Measurements from ENCODE around the gene CBLN2. TPM values are rescaled to one million over a fixed set of nuclear protein-coding genes. Genes with fewer than 3 reads are reported as not detected.

CBLN2 gene
- total and polyA plus RNA-seq, 2 experiments from 2014 or later = 0.15 to 1.9 TPM

GRCh38 chr18:72566290-72566689, 22.1 kb upstream of the CBLN2 start:
- no peak for DNase-seq (ENCODE audit: low read depth in 1 of 2, low spot score in 1 of 2)
- H3K9me3 ChIP-seq (ENCODE audit: low read depth) = no peaks in the 10 kb centered on the region
- no peak for TF ChIP-seq CTCF (IDR thresholded peaks at IDR 0.05; ENCODE audit: low read depth, low read length)

GRCh38 chr18:72555968-72556367, 11.8 kb upstream of the CBLN2 start:
- no peak for DNase-seq (ENCODE audit: low read depth in 1 of 2, low spot score in 1 of 2)
- no peak overlapping the region for H3K4me3 ChIP-seq
- H3K36me3 ChIP-seq = no peaks in the 10 kb centered on the region
- no peak for TF ChIP-seq CTCF (IDR thresholded peaks at IDR 0.05; ENCODE audit: low read depth, low read length)
- no peaks in the 10 kb centered on the region for H3K4me1 ChIP-seq (ENCODE audit: low read depth)
- no peaks in the 10 kb centered on the region for H3K9me3 ChIP-seq (ENCODE audit: low read depth)
- H3K27me3 ChIP-seq = no peaks in the 10 kb centered on the region
- H3K27ac ChIP-seq = no peak overlapping the region

More at GRCh38 chr18:72566290-72566689, 22.1 kb upstream of the CBLN2 start:
- Histone ChIP-seq H3K4me3 (no peak overlapping the region), H3K27ac (no peak overlapping the region), H3K36me3 (no peaks in the 10 kb centered on the region), H3K27me3 (no peaks in the 10 kb centered on the region), H3K4me1 (ENCODE audit: low read depth) (no peaks in the 10 kb centered on the region)

GRCh38 chr18:72555101-72555500, 11.0 kb upstream of the CBLN2 start:
- Histone ChIP-seq H3K4me3 (no peak overlapping the region), H3K4me1 (ENCODE audit: low read depth) (no peaks in the 10 kb centered on the region), H3K27me3 (no peaks in the 10 kb centered on the region), H3K36me3 (no peaks in the 10 kb centered on the region), H3K27ac (no peak overlapping the region), H3K9me3 (ENCODE audit: low read depth) (no peaks in the 10 kb centered on the region)
- TF ChIP-seq CTCF (IDR thresholded peaks at IDR 0.05; ENCODE audit: low read depth, low read length) = no peak
- DNase-seq (ENCODE audit: low read depth in 1 of 2, low spot score in 1 of 2) = no peak

- TF ChIP-seq CTCF (IDR thresholded peaks at IDR 0.05; ENCODE audit: low read depth, low read length) = no peak
- DNase-seq (ENCODE audit: low read depth in 1 of 2, low spot score in 1 of 2) = peak in 1 of 2 donors; percentile 42
Measured at GRCh38 chr18:72543357-72544055, 636 bp downstream of the CBLN2 start.

GRCh38 chr18:72542984-72543356, 1.2 kb downstream of the CBLN2 start:
- H3K9me3 ChIP-seq (ENCODE audit: low read depth) = no peaks in the 10 kb centered on the region
- peaks cover 49% of the 10 kb centered on the region for H3K27me3 ChIP-seq
- H3K36me3 ChIP-seq = no peaks in the 10 kb centered on the region
- H3K27ac ChIP-seq = no peak overlapping the region
- no peaks in the 10 kb centered on the region for H3K4me1 ChIP-seq (ENCODE audit: low read depth)
- DNase-seq (ENCODE audit: low read depth in 1 of 2, low spot score in 1 of 2) = peak in 1 of 2 donors; percentile 51
- TF ChIP-seq CTCF (IDR thresholded peaks at IDR 0.05; ENCODE audit: low read depth, low read length) = no peak
- peak overlapping the region; percentile 42 for H3K4me3 ChIP-seq

More at GRCh38 chr18:72543357-72544055, 636 bp downstream of the CBLN2 start:
- Histone ChIP-seq H3K27ac (no peak overlapping the region), H3K4me1 (ENCODE audit: low read depth) (no peaks in the 10 kb centered on the region), H3K9me3 (ENCODE audit: low read depth) (no peaks in the 10 kb centered on the region), H3K4me3 (peak overlapping the region; percentile 42), H3K36me3 (no peaks in the 10 kb centered on the region), H3K27me3 (peaks cover 49% of the 10 kb centered on the region)
